Measurements from ENCODE around the gene MRPL20.

MRPL20 gene

DNA sequence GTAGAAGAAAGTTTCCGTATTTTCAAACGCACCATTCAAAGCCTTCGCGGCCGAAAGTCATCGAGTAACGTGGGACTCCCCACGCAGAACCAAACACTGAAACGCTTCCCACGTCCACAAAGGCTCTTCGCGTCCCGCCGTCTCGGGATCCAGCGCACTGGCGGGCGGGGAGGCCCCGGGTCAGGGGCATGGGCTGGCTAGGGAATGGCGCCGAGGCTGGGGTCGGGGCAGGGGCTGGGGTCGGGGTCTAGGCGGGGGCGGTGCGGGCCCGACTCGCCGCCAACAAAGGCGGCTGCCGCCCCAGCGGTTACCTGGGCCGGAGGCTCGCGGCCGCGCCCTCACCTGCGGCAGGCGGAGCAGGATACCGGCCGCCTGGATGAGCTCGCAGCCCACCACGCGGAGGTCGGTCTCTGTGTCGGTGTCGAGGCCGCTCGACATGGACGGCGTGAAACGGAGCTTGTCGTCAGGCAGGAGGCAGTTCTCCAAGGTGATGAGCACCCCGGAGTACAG is 8.4 kb downstream of the MRPL20 start:
- POLR2A ChIA-PET (ENCODE audit: low non-redundant PET), result interaction anchor here (0.6 to 1.3 kb wide), 4 partner anchors 9 to 38 kb away, joined by 3 to 6 read pairs (median 4); partner anchors contain the start of gene AURKAIP1
- no peak for DNase-seq (ENCODE audit: low spot score)
- TF ChIP-seq, protein P1, sequence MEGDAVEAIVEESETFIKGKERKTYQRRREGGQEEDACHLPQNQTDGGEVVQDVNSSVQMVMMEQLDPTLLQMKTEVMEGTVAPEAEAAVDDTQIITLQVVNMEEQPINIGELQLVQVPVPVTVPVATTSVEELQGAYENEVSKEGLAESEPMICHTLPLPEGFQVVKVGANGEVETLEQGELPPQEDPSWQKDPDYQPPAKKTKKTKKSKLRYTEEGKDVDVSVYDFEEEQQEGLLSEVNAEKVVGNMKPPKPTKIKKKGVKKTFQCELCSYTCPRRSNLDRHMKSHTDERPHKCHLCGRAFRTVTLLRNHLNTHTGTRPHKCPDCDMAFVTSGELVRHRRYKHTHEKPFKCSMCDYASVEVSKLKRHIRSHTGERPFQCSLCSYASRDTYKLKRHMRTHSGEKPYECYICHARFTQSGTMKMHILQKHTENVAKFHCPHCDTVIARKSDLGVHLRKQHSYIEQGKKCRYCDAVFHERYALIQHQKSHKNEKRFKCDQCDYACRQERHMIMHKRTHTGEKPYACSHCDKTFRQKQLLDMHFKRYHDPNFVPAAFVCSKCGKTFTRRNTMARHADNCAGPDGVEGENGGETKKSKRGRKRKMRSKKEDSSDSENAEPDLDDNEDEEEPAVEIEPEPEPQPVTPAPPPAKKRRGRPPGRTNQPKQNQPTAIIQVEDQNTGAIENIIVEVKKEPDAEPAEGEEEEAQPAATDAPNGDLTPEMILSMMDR (conservative IDR thresholded peaks at IDR 0.05; ENCODE audit: low read depth), result no peak
- H3K27ac ChIP-seq, result peak overlapping the region; percentile 82
- CTCF ChIA-PET, result interaction anchor here (1.0 to 1.6 kb wide), 3 partner anchors 42 to 107 kb away, joined by 3 to 6 read pairs (median 5); no protein-coding TSS in a partner anchor

DNA sequence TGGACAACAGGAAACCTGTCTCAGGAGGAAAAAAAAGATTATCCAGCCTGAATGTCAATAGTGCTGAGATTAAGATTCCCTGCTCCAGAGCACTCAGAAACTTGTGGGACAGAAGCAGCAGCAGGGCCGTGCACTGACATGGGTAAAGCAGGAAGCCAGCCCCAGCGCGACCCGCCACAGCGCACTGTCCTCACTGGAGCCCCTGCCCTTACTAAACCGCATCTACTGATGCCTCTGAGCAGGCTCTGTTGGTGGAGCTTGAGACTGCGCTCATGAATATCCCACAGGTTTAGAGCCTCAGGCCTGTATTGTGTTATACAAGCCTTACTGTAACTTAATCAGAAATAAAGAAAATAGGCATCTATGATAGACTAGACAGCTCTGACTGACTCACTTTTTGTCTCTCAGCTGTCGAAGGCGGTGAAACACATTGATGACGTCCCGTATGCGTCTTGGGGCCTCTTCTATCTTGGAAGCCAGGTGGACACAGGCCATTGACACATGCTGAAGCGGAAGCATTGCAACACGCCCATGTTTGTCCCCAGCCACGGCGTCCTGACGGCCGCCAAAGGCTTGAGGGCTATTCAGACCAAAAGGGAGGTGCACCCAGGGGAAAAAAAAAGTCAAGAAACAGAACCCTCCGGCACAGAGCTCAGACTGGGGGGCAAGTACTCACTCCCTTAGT is 9.1 kb downstream of the MRPL20 start:
- no peak for DNase-seq (ENCODE audit: low spot score)
- peak overlapping the region; percentile 82 for H3K27ac ChIP-seq
- TF ChIP-seq, protein P1 (conservative IDR thresholded peaks at IDR 0.05; ENCODE audit: low read depth), result no peak
- ChIA-PET CTCF (interaction anchor here (1.1 kb wide), 1 partner anchor 107 kb away, joined by 5 read pairs; no protein-coding TSS in a partner anchor), POLR2A (ENCODE audit: low non-redundant PET) (no interaction called here)

DNA sequence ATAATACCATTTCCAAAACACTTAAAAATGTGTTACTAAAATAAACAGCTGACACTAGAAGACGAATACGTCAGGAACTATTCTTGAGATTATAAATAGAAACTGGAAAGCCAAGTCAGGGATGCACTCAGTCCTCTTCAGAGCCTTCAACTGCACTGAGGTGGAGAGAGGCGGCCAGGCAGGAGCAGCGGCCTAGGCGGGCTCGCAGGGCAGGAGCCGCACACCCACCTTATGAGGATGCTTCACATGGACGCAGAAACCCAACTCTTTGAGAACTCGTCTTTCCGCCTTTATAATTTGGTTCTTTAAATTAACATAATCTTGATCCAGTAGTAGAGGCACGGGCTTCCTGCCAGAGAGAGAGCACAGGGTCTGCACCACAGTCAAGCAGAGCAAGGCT is 11.9 kb downstream of the MRPL20 start:
- POLR2A ChIA-PET (ENCODE audit: low non-redundant PET), result no interaction called here
- TF ChIP-seq, protein P1 (conservative IDR thresholded peaks at IDR 0.05; ENCODE audit: low read depth), result no peak
- H3K27ac ChIP-seq, result no peak overlapping the region
- CTCF ChIA-PET, result no interaction called here
- DNase-seq (ENCODE audit: low spot score), result no peak

DNA sequence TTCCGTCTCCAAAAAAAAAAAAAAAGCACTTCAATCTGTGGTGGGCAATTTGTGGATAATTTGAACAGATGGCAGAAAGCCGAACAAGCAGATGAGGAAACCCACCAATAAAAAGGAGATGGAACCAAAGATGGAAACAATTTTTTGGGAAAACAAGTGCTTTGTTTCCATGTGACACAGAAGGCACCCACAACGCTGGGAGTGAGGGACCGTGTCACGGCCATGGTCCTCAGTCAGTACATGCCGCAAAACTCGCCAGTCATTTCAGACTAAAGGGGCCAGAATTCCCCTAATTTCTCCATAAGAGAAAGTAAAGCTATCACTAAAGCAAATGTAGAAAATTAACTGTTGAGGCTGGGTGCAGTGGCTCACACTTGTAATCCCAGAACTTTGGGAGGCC is 13.0 kb downstream of the MRPL20 start:
- TF ChIP-seq, protein P1 (conservative IDR thresholded peaks at IDR 0.05; ENCODE audit: low read depth), result no peak
- no peak for DNase-seq (ENCODE audit: low spot score)
- CTCF ChIA-PET, result no interaction called here
- POLR2A ChIA-PET (ENCODE audit: low non-redundant PET), result no interaction called here
- no peak overlapping the region for H3K27ac ChIP-seq

DNA sequence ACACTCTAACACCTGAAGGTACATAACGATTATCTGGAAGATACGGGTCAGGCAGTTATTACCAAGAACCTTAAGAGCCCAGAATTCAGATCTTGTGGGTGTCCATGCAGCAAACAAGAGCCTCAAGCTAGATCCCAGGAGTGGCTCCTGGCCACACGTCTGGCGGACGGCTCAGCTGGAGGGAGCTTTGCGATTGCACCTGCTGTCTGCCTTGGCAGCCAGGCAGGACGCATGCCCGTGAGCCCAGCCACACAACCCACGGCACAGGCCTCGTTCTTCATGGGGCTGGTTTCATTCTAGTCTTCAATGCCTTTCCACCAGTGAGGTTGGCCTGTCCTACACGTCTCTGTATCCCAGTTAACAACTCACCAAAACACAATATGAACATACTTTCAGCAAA is 13.7 kb downstream of the MRPL20 start:
- POLR2A ChIA-PET (ENCODE audit: low non-redundant PET), result no interaction called here
- H3K27ac ChIP-seq, result no peak overlapping the region
- TF ChIP-seq, protein P1 (conservative IDR thresholded peaks at IDR 0.05; ENCODE audit: low read depth), result no peak
- no peak for DNase-seq (ENCODE audit: low spot score)
- CTCF ChIA-PET, result no interaction called here

DNA sequence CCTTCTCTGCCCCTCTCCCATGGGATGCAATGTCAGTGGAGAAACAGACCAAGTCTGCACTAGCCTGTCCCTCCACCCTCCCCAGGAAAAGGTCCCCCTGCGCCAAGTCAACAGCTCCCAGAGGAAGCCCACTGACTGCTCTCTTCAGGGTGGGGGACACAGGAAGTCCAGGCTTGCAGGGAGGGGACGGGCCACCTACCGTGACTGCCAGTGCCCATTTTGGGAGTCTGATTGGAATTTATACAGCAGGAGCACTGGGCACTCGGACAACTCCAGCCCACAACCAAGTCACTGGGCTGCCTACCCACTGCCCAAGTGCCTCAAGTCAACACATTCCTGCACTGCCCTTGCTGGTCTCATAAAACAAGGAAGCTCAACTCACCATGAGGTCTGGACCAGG is 14.1 kb downstream of the MRPL20 start:
- CTCF ChIA-PET, result no interaction called here
- POLR2A ChIA-PET (ENCODE audit: low non-redundant PET), result no interaction called here
- TF ChIP-seq, protein P1 (conservative IDR thresholded peaks at IDR 0.05; ENCODE audit: low read depth), result no peak
- no peak overlapping the region for H3K27ac ChIP-seq
- no peak for DNase-seq (ENCODE audit: low spot score)

Data from RWPE1 (cell line).